H9 (cell line): ENCODE data around the gene CLMN. TPM values are rescaled to one million over a fixed set of nuclear protein-coding genes. Genes with fewer than 3 reads are reported as not detected.

Experiments used
- DNase-seq: peaks from one replicate; pipeline ENCODE4 v3.0.0-alpha.2; 2017
- H2AFZ ChIP-seq: one replicate; pipeline ENCODE4 v1.6.1; 2013; ENCODE audit warnings: mild to moderate bottlenecking, low read length, control low read depth, moderate library complexity
- H2AK5ac ChIP-seq: 2 replicates; pipeline ENCODE4 v1.6.1; 2013; ENCODE audit warnings: low read length, control low read depth, mixed read lengths; ENCODE audit not compliant: insufficient read length
- H2BK120ac ChIP-seq: one replicate; pipeline ENCODE4 v1.6.1; 2013; ENCODE audit warnings: low read depth, mild to moderate bottlenecking, low read length, control low read depth, inconsistent platforms; ENCODE audit not compliant: poor library complexity, severe bottlenecking
- H2BK12ac ChIP-seq: 2 replicates; pipeline ENCODE4 v1.6.1; 2013; ENCODE audit warnings: low read length, control low read depth, mixed read lengths, low read depth; ENCODE audit not compliant: insufficient read length
- H2BK15ac ChIP-seq: 2 replicates; pipeline ENCODE4 v1.6.1; 2013; ENCODE audit warnings: low read depth, low read length, control low read depth
- H2BK20ac ChIP-seq: one replicate; pipeline ENCODE4 v1.6.1; 2013; ENCODE audit warnings: low read depth, mild to moderate bottlenecking, low read length, control low read depth, inconsistent platforms; ENCODE audit not compliant: poor library complexity, severe bottlenecking
- H2BK5ac ChIP-seq: 2 replicates; pipeline ENCODE4 v1.6.1; 2013; ENCODE audit warnings: low read length, control low read depth, mixed read lengths; ENCODE audit not compliant: insufficient read length
- H3K14ac ChIP-seq: 2 replicates; pipeline ENCODE4 v1.6.1; 2013; ENCODE audit warnings: low read length, control low read depth; ENCODE audit not compliant: insufficient read depth
- H3K18ac ChIP-seq: 2 replicates; pipeline ENCODE4 v1.6.1; 2013; ENCODE audit warnings: low read depth, mild to moderate bottlenecking, mixed read lengths, low read length, control low read depth; ENCODE audit not compliant: insufficient read length
- H3K23ac ChIP-seq: 2 replicates; pipeline ENCODE4 v1.6.1; 2013; ENCODE audit warnings: low read length, control low read depth, mixed read lengths, low read depth; ENCODE audit not compliant: insufficient read length
- H3K23me2 ChIP-seq: 2 replicates; pipeline ENCODE4 v1.6.1; 2013; ENCODE audit warnings: low read depth, mild to moderate bottlenecking, mixed read lengths, low read length, control low read depth; ENCODE audit not compliant: insufficient read length, poor library complexity, severe bottlenecking
- H3K27ac ChIP-seq: 2 replicates; pipeline ENCODE4 v1.5.1; 2013; ENCODE audit warnings: low read length, control low read depth, mixed read lengths, low read depth; ENCODE audit not compliant: insufficient read length
- H3K27me3 ChIP-seq: 2 replicates; pipeline ENCODE4 v1.6.1; 2013; ENCODE audit warnings: low read length, control low read depth, inconsistent platforms; ENCODE audit not compliant: insufficient read depth
- H3K4ac ChIP-seq: 2 replicates; pipeline ENCODE4 v1.6.1; 2013; ENCODE audit warnings: low read depth, mild to moderate bottlenecking, control low read depth, inconsistent platforms, low read length, moderate library complexity
- H3K4me1 ChIP-seq: 2 replicates; pipeline ENCODE4 v1.6.1; 2013; ENCODE audit warnings: low read length, control low read depth, inconsistent platforms; ENCODE audit not compliant: insufficient read depth
- H3K4me2 ChIP-seq: 2 replicates; pipeline ENCODE4 v1.6.1; 2013; ENCODE audit warnings: low read length, control low read depth, mixed read lengths; ENCODE audit not compliant: insufficient read length, insufficient read depth
- H3K56ac ChIP-seq: 2 replicates; pipeline ENCODE4 v1.6.1; 2013; ENCODE audit warnings: low read depth, mild to moderate bottlenecking, mixed read lengths, low read length, control low read depth; ENCODE audit not compliant: insufficient read length
- H3K79me1 ChIP-seq: 2 replicates; pipeline ENCODE4 v1.6.1; 2013; ENCODE audit warnings: low read depth, mild to moderate bottlenecking, moderate library complexity, low read length, control low read depth, inconsistent platforms; ENCODE audit not compliant: insufficient read depth, poor library complexity, severe bottlenecking
- H3K79me2 ChIP-seq: 2 replicates; pipeline ENCODE4 v1.6.1; 2013; ENCODE audit warnings: low read length, control low read depth, inconsistent platforms; ENCODE audit not compliant: insufficient read depth
- H3K9ac ChIP-seq: 2 replicates; pipeline ENCODE4 v1.6.1; 2013; ENCODE audit warnings: low read length, control low read depth, mixed read lengths; ENCODE audit not compliant: insufficient read length; ENCODE audit errors: extremely low read depth
- H3K9me3 ChIP-seq: one replicate; pipeline ENCODE4 v1.6.1; 2013; ENCODE audit warnings: low read depth, low read length, inconsistent platforms; ENCODE audit not compliant: control insufficient read depth
- H3T11ph ChIP-seq: one replicate; pipeline ENCODE4 v1.6.1; 2013; ENCODE audit warnings: mild to moderate bottlenecking, low read length, control low read depth, inconsistent platforms
- H4K20me1 ChIP-seq: one replicate; pipeline ENCODE4 v1.6.1; 2013; ENCODE audit not compliant: control insufficient read depth, insufficient read length, insufficient read depth
- H4K5ac ChIP-seq: 2 replicates; pipeline ENCODE4 v1.6.1; 2013; ENCODE audit warnings: low read depth, mild to moderate bottlenecking, mixed read lengths, low read length, control low read depth; ENCODE audit not compliant: insufficient read length
- H4K8ac ChIP-seq: replicated peaks from 2 replicates; pipeline ENCODE4 v1.6.1; 2013; ENCODE audit warnings: low read length, control low read depth, mixed read lengths, low read depth; ENCODE audit not compliant: insufficient read length
- H4K91ac ChIP-seq: 2 replicates; pipeline ENCODE4 v1.6.1; 2013; ENCODE audit warnings: low read depth, mild to moderate bottlenecking, moderate library complexity, mixed read lengths, low read length, control low read depth; ENCODE audit not compliant: insufficient read length
- H3K27ac Mint-ChIP-seq, 3 experiments: 2 replicates in 2 of 3; 3 replicates in 1 of 3; pipeline ENCODE4 v1.8.0; 2020 to 2021; ENCODE audit warnings: mixed read lengths in 3 of 3, mild to moderate bottlenecking in 1 of 3, moderate library complexity in 1 of 3
- H3K27me3 Mint-ChIP-seq: 2 replicates; pipeline ENCODE4 v1.8.0; 2021; ENCODE audit warnings: low read depth, mild to moderate bottlenecking, moderate library complexity, mixed read lengths
- H3K36me3 Mint-ChIP-seq, 3 experiments: 2 replicates in 2 of 3; 3 replicates in 1 of 3; pipeline ENCODE4 v1.8.0; 2020 to 2021; ENCODE audit warnings: low read depth in 3 of 3, mixed read lengths in 3 of 3; ENCODE audit not compliant: insufficient read depth in 1 of 3
- H3K4me1 Mint-ChIP-seq, 2 experiments: 2 replicates each; pipeline ENCODE4 v1.8.0; 2020; ENCODE audit warnings: mixed read lengths in 2 of 2
- H3K4me3 Mint-ChIP-seq, 2 experiments: 2 replicates in 1 of 2; 3 replicates in 1 of 2; pipeline ENCODE4 v1.8.0; 2020 to 2021; ENCODE audit warnings: mild to moderate bottlenecking in 2 of 2, mixed read lengths in 2 of 2, moderate library complexity in 1 of 2
- H3K9me3 Mint-ChIP-seq, 2 experiments: 2 replicates in 1 of 2; 3 replicates in 1 of 2; pipeline ENCODE4 v1.8.0; 2020; ENCODE audit warnings: mild to moderate bottlenecking in 2 of 2, mixed read lengths in 2 of 2, moderate library complexity in 1 of 2
- WGBS: extraction: QIAGEN DNeasy Blood & Tissue Kit; methylation state at CpG from one replicate; pipeline ENCODE4 v1.1.7; 2013; ENCODE audit warnings: missing lambda C conversion rate, low lambda C conversion rate, mixed read lengths; ENCODE audit not compliant: insufficient read length; ENCODE audit errors: extremely low coverage; 5-methylcytosine and 5-hydroxymethylcytosine counted together
- total RNA-seq: library from RNA; stranded (reverse); gene quantifications from 2 replicates; pipeline ENCODE4 v1.2.1, GENCODE V29; 2021
- TF ChIP-seq, protein P1 (sequence below): fragments of 200-600 bp; sonication (generic); conservative IDR thresholded peaks from 3 replicates; pipeline ENCODE4 v1.8.0; 2021; ENCODE audit warnings: antibody characterized with exemption, mild to moderate bottlenecking

Gene CLMN
- total RNA-seq, 1 experiment from 2014 or later: 7.6 TPM

DNA sequence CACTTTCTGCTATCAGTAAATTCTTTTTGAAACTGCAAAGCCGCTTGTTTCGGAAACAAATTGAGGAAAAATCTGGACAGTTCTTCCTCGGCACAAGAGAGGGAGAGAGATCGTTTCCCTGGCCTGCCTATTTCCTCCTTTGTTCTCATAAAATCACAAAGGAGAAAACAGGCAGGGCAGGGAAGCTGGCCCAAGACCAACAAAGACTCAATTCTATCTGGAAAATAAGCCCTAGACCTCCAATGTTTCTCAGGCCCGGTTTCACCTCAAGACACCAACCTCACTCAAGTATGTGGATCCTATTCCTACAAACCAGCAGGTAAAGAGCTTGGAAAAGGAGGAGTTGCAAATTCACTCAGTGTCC, 181.9 kb downstream of the CLMN start:
- H4K8ac ChIP-seq: no peak overlapping the region
- H3K4ac ChIP-seq: no peak overlapping the region
- H3K27me3 Mint-ChIP-seq: no peaks in the 10 kb centered on the region
- H3K9me3 ChIP-seq: no peaks in the 10 kb centered on the region
- H3K56ac ChIP-seq: no peak overlapping the region
- H2AK5ac ChIP-seq: no peak overlapping the region
- H4K20me1 ChIP-seq: no peaks in the 10 kb centered on the region
- H3K27me3 ChIP-seq: no peaks in the 10 kb centered on the region
- H3T11ph ChIP-seq: no peak overlapping the region
- WGBS: no CpG with 5 or more reads among the region's 5 CpGs
- no peak overlapping the region for H3K23ac ChIP-seq
- no peaks in the 10 kb centered on the region for H3K23me2 ChIP-seq
- peaks cover 2% of the 10 kb centered on the region; the same call in 1 of the 2 replicates for H3K4me1 ChIP-seq
- no peaks in the 10 kb centered on the region for H3K9me3 Mint-ChIP-seq
- H2BK12ac ChIP-seq: no peak overlapping the region
- H2BK120ac ChIP-seq: no peak overlapping the region
- no peak overlapping the region for H3K27ac ChIP-seq
- H4K5ac ChIP-seq: no peak overlapping the region
- H2BK5ac ChIP-seq: no peak overlapping the region
- peaks cover 3% of the 10 kb centered on the region for H3K79me1 ChIP-seq
- no peak overlapping the region for H3K4me2 ChIP-seq
- no peak for DNase-seq
- no peak overlapping the region for H3K4me3 Mint-ChIP-seq
- peaks cover 62 to 74% of the 10 kb centered on the region in 2 experiments for H3K4me1 Mint-ChIP-seq
- no peak overlapping the region for H3K18ac ChIP-seq
- no peak overlapping the region for H3K9ac ChIP-seq
- H3K14ac ChIP-seq: no peak overlapping the region
- TF ChIP-seq, protein P1, sequence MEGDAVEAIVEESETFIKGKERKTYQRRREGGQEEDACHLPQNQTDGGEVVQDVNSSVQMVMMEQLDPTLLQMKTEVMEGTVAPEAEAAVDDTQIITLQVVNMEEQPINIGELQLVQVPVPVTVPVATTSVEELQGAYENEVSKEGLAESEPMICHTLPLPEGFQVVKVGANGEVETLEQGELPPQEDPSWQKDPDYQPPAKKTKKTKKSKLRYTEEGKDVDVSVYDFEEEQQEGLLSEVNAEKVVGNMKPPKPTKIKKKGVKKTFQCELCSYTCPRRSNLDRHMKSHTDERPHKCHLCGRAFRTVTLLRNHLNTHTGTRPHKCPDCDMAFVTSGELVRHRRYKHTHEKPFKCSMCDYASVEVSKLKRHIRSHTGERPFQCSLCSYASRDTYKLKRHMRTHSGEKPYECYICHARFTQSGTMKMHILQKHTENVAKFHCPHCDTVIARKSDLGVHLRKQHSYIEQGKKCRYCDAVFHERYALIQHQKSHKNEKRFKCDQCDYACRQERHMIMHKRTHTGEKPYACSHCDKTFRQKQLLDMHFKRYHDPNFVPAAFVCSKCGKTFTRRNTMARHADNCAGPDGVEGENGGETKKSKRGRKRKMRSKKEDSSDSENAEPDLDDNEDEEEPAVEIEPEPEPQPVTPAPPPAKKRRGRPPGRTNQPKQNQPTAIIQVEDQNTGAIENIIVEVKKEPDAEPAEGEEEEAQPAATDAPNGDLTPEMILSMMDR: no peak
- H3K27ac Mint-ChIP-seq: peak overlapping the region; percentile 92 to 95 (median 95)
- no peak overlapping the region for H2BK20ac ChIP-seq
- no peak overlapping the region for H4K91ac ChIP-seq
- H2BK15ac ChIP-seq: no peak overlapping the region
- H3K79me2 ChIP-seq: peaks cover 6% of the 10 kb centered on the region; the same call in 1 of the 2 replicates
- no peak overlapping the region for H2AFZ ChIP-seq
- peaks cover 0 to 9% (median 6%) of the 10 kb centered on the region in 3 experiments; a peak in 5 of 7 replicates for H3K36me3 Mint-ChIP-seq
